HCT116 (cell line): ENCODE data around the gene NEO1. TPM values are rescaled to one million over a fixed set of nuclear protein-coding genes. Genes with fewer than 3 reads are reported as not detected.

ENCODE experiments used
- ATAC-seq: fragments of 200-7000 bp; cut with Tn5 transposase; 2 replicates; pipeline ENCODE4 v1.9.1; 2020; ENCODE audit warnings: mild to moderate bottlenecking, moderate library complexity
- BruUV-seq: library from RNA; stranded (reverse); fragments of 400-500 nt; replicated peaks from 2 replicates; lab custom pipeline; 2021; lab: Mats Ljungman, UMichigan
- CTCF ChIA-PET: fragments of 300-600 bp; sonication (Branson Sonifier 250); formaldehyde crosslinking; loops from one replicate; lab custom pipeline; 2021; ENCODE audit warnings: antibody characterized with exemption; lab: Charles Lee
- POLR2A ChIA-PET: fragments of 300-600, 350-600 bp; sonication (Branson Sonifier 250); formaldehyde crosslinking; loops from one replicate; lab custom pipeline; 2021; ENCODE audit warnings: antibody characterized with exemption; lab: Charles Lee
- RAD21 ChIA-PET, 2 experiments: fragments of 300-600 bp; sonication (Branson Sonifier 250); formaldehyde crosslinking; loops; one replicate each; lab custom pipeline; 2023; ENCODE audit warnings: low total read pairs in 2 of 2; ENCODE audit not compliant: uncharacterized antibody in 2 of 2, unreplicated experiment in 2 of 2, low non-redundant PET in 1 of 2; lab: Charles Lee
- DNase-seq: peaks from one replicate; pipeline ENCODE4 v3.0.0-alpha.2; 2010; ENCODE audit warnings: low read depth, low spot score
- H2AFZ ChIP-seq: fragments of 200-600 bp; shearing (Covaris generic), sonication (generic); 2 replicates; pipeline ENCODE4 v1.6.1; 2017; ENCODE audit warnings: low read depth, mixed run types, mixed read lengths, antibody characterized with exemption, low read length; ENCODE audit not compliant: poor library complexity, severe bottlenecking
- H3K27ac ChIP-seq: 2 replicates; pipeline ENCODE4 v1.5.1; 2012; ENCODE audit warnings: low read depth, low read length
- H3K27me3 ChIP-seq: fragments of 200-600 bp; sonication (generic); 2 replicates; pipeline ENCODE4 v1.6.1; 2016; ENCODE audit warnings: mixed run types, low read length, mixed read lengths; ENCODE audit not compliant: insufficient read depth
- H3K36me3 ChIP-seq, 2 experiments: fragments of 200-500 bp in 1 of 2; fragments of 200-600 bp in 1 of 2; sonication (Bioruptor generic) in 1 of 2; sonication (generic) in 1 of 2; 2 replicates each; pipeline versions ENCODE4 v1.5.1 to v1.6.1; 2014 to 2016; ENCODE audit warnings: low read length in 2 of 2, inconsistent platforms in 1 of 2, mixed read lengths in 1 of 2, mixed run types in 1 of 2; ENCODE audit not compliant: insufficient read depth in 2 of 2, control insufficient read depth in 1 of 2
- H3K4me1 ChIP-seq, 2 experiments: fragments of 200-600 bp in 1 of 2; sonication (generic) in 1 of 2; 2 replicates each; pipeline versions ENCODE4 v1.5.1 to v1.6.1; 2012 to 2017; ENCODE audit warnings: low read length in 2 of 2, inconsistent platforms in 1 of 2, mild to moderate bottlenecking in 1 of 2, mixed read lengths in 1 of 2, mixed run types in 1 of 2, moderate library complexity in 1 of 2; ENCODE audit not compliant: insufficient read depth in 2 of 2, control insufficient read depth in 1 of 2
- H3K4me2 ChIP-seq: fragments of 200-600 bp; sonication (generic); 2 replicates; pipeline ENCODE4 v1.6.1; 2017; ENCODE audit warnings: mixed run types, low read length, mixed read lengths
- H3K4me3 ChIP-seq, 2 experiments: fragments of 200-600 bp in 1 of 2; sonication (generic) in 1 of 2; replicated peaks in 1 of 2; 2 replicates each; pipeline ENCODE4 v1.5.1; 2011 to 2016; ENCODE audit warnings: low read length in 2 of 2, control low read depth in 1 of 2, low read depth in 1 of 2, mild to moderate bottlenecking in 1 of 2, mixed read lengths in 1 of 2, mixed run types in 1 of 2
- H3K79me2 ChIP-seq: fragments of 200-600 bp; sonication (generic); 2 replicates; pipeline ENCODE4 v1.6.1; 2017; ENCODE audit warnings: mild to moderate bottlenecking, mixed run types, low read length, moderate library complexity, mixed read lengths; ENCODE audit not compliant: insufficient read depth
- H3K9ac ChIP-seq: fragments of 200-600 bp; sonication (generic); 2 replicates; pipeline ENCODE4 v1.6.1; 2016; ENCODE audit warnings: low read length, mixed read lengths
- H3K9me2 ChIP-seq: fragments of 200-600 bp; sonication (generic), shearing (Covaris generic); 2 replicates; pipeline ENCODE4 v1.6.1; 2017; ENCODE audit warnings: mixed run types, mild to moderate bottlenecking, moderate library complexity; ENCODE audit not compliant: insufficient read depth
- H3K9me3 ChIP-seq, 2 experiments: fragments of 200-500 bp in 1 of 2; fragments of 200-600 bp in 1 of 2; sonication (Bioruptor generic) in 1 of 2; sonication (generic) in 1 of 2; 2 replicates each; pipeline ENCODE4 v1.6.1; 2014 to 2017; ENCODE audit warnings: low read length in 2 of 2, mixed read lengths in 2 of 2, inconsistent platforms in 1 of 2, low read depth in 1 of 2, mild to moderate bottlenecking in 1 of 2, mixed run types in 1 of 2, moderate library complexity in 1 of 2; ENCODE audit not compliant: control insufficient read depth in 1 of 2, insufficient read depth in 1 of 2
- H4K20me1 ChIP-seq: fragments of 200-600 bp; sonication (generic), shearing (Covaris generic); 2 replicates; pipeline ENCODE4 v1.6.1; 2017; ENCODE audit warnings: mixed run types, mild to moderate bottlenecking, moderate library complexity; ENCODE audit not compliant: insufficient read depth
- CBX3 ChIP-seq: IDR thresholded peaks from 2 replicates; pipeline ENCODE4 v1.6.1; 2012; ENCODE audit warnings: low read depth
- CTCF ChIP-seq, 3 experiments: fragments of 200-600 bp in 1 of 3; sonication (generic) in 1 of 3; IDR thresholded peaks in 2 of 3; conservative IDR thresholded peaks in 1 of 3; 2 replicates each; pipeline ENCODE4 v1.5.1; 2012 to 2017; ENCODE audit warnings: low read depth in 2 of 3, low read length in 2 of 3, antibody characterized with exemption in 1 of 3, borderline replicate concordance in 1 of 3, control low read depth in 1 of 3, mild to moderate bottlenecking in 1 of 3, mixed read lengths in 1 of 3, mixed run types in 1 of 3, moderate library complexity in 1 of 3; ENCODE audit not compliant: insufficient read depth in 1 of 3
- EGR1 ChIP-seq: IDR thresholded peaks from 2 replicates; pipeline ENCODE4 v1.6.1; 2012; ENCODE audit warnings: low read depth
- EZH2 ChIP-seq: fragments of 200-600 bp; sonication (generic); IDR thresholded peaks from 2 replicates; pipeline ENCODE4 v1.6.1; 2017; ENCODE audit warnings: antibody characterized with exemption, mixed run types
- FOSL1 ChIP-seq: IDR thresholded peaks from 2 replicates; pipeline ENCODE4 v1.6.1; 2012; ENCODE audit warnings: low read depth
- RAD21 ChIP-seq: IDR thresholded peaks from 2 replicates; pipeline ENCODE4 v1.6.1; 2012; ENCODE audit warnings: low read depth, mild to moderate bottlenecking
- REST ChIP-seq: IDR thresholded peaks from 2 replicates; pipeline ENCODE4 v1.6.1; 2012; ENCODE audit warnings: low read depth
- SIN3A ChIP-seq: IDR thresholded peaks from 2 replicates; pipeline ENCODE4 v1.6.1; 2012; ENCODE audit warnings: low read depth
- SP1 ChIP-seq: IDR thresholded peaks from 2 replicates; pipeline ENCODE4 v1.6.1; 2012; ENCODE audit warnings: low read depth
- SRF ChIP-seq: IDR thresholded peaks from 2 replicates; pipeline ENCODE4 v1.6.1; 2012; ENCODE audit warnings: low read depth
- ZBTB33 ChIP-seq: IDR thresholded peaks from 2 replicates; pipeline ENCODE4 v1.6.1; 2011; ENCODE audit warnings: mild to moderate bottlenecking, low read length, moderate library complexity; ENCODE audit not compliant: insufficient replicate concordance; ENCODE audit errors: extremely low read depth
- ZNF274 ChIP-seq: fragments of 200-500 bp; sonication (Bioruptor generic); IDR thresholded peaks from 2 replicates; pipeline ENCODE4 v1.6.1; 2014; ENCODE audit warnings: mild to moderate bottlenecking, low read depth, low read length, inconsistent platforms
- intact Hi-C: fragments of 100-400 bp; cut with micrococcal nuclease; formaldehyde crosslinking; loops from 2 replicates; pipeline ENCODE4 v1.10.0; 2022
- total RNA-seq: library from RNA; stranded (reverse); gene quantifications from one replicate; pipeline ENCODE4 v1.2.1, GENCODE V29; 2021; ENCODE audit not compliant: unreplicated experiment

NEO1 gene
- total RNA-seq, 1 experiment from 2014 or later: 30.0 TPM

- TF ChIP-seq RAD21 (no peak), CTCF (IDR thresholded peaks at IDR 0.05 in 2 of 3, conservative IDR thresholded peaks at IDR 0.05 in 1 of 3; ENCODE audit: borderline replicate concordance in 1 of 3, insufficient read depth in 1 of 3, low read depth in 2 of 3, low read length in 2 of 3) (peak in 2 of 3 experiments; percentile 15 to 29; a peak in 2 of 6 replicates)
- no peaks in the 10 kb centered on the region for H4K20me1 ChIP-seq
Measured at GRCh38 chr15:73249499-73249898, 197.2 kb downstream of the NEO1 start.

GRCh38 chr15:73254598-73254997 lies 202.3 kb downstream of the NEO1 start:
- Histone ChIP-seq H3K27ac (no peak overlapping the region), H3K79me2 (no peaks in the 10 kb centered on the region), H3K36me3 (no peaks in the 10 kb centered on the region), H4K20me1 (no peaks in the 10 kb centered on the region), H3K9me2 (no peaks in the 10 kb centered on the region), H3K4me1 (no peaks in the 10 kb centered on the region), H3K9me3 (no peaks in the 10 kb centered on the region), H3K4me2 (no peak overlapping the region), H3K27me3 (no peaks in the 10 kb centered on the region), H2AFZ (no peak overlapping the region), H3K4me3 (no peak overlapping the region), H3K9ac (no peak overlapping the region)
- RAD21 ChIA-PET: no interaction called here
- ATAC-seq (no peak), DNase-seq (no peak)
- POLR2A ChIA-PET: no interaction called here
- no TSS peak for BruUV-seq
- CTCF ChIA-PET: interaction anchor here (1.2 kb wide), 1 partner anchor 11 kb away, joined by 6 read pairs; no protein-coding TSS in a partner anchor
- intact Hi-C loops: no loop called here
- no peak for TF ChIP-seq CBX3
- no peak for TF ChIP-seq FOSL1
- no peak for TF ChIP-seq SP1
- TF ChIP-seq SRF: no peak
- no peak for TF ChIP-seq SIN3A
- no peak for TF ChIP-seq ZBTB33
- TF ChIP-seq ZNF274: no peak
- TF ChIP-seq EZH2: no peak
- no peak for TF ChIP-seq EGR1
- no peak for TF ChIP-seq RAD21
- TF ChIP-seq REST: no peak

More at GRCh38 chr15:73249499-73249898, 197.2 kb downstream of the NEO1 start:
- intact Hi-C loops: loop anchor here (10.0 kb wide), 1 partner anchor 525 kb away; no protein-coding TSS in a partner anchor
- H3K9me3 ChIP-seq: no peaks in the 10 kb centered on the region
- H3K27ac ChIP-seq: no peak overlapping the region
- no peak overlapping the region for H3K4me3 ChIP-seq
- no TSS peak for BruUV-seq
- H3K9ac ChIP-seq: no peak overlapping the region
- H2AFZ ChIP-seq: no peak overlapping the region
- CTCF ChIA-PET: interaction anchor here (1.1 to 3.9 kb wide), 4 partner anchors 9 to 527 kb away, joined by 3 to 17 read pairs (median 7); no protein-coding TSS in a partner anchor
- POLR2A ChIA-PET: no interaction called here
- ATAC-seq: no peak
- no peak for DNase-seq
- no peaks in the 10 kb centered on the region for H3K27me3 ChIP-seq
- 0 out of 4 replicates have a peak, but pooled peaks cover 0 to 2% of the 10 kb centered on the region in 2 experiments for H3K36me3 ChIP-seq
- H3K79me2 ChIP-seq: no peaks in the 10 kb centered on the region
- H3K9me2 ChIP-seq: no peaks in the 10 kb centered on the region
- no peaks in the 10 kb centered on the region for H3K4me1 ChIP-seq
- H3K4me2 ChIP-seq: no peak overlapping the region
- RAD21 ChIA-PET: interaction anchor here in 1 of 2 experiments (0.6 kb wide), 1 partner anchor 481 kb away, joined by 3 read pairs; no protein-coding TSS in a partner anchor
